ENCODE measurements around the gene SEC14L5.
A peak's percentile ranks its signal among the peaks of the same experiment; 100 is the strongest.

The SEC14L5 gene

GRCh38 chr16:5060073-5060641, 102.0 kb downstream of the SEC14L5 start:
- peaks cover 0 to 8% (median 2%) of the 10 kb centered on the region in 3 experiments for H3K27me3 ChIP-seq (ENCODE audit: control insufficient read depth in 3 of 3, insufficient read depth in 3 of 3, low read depth in 1 of 3, low read length in 3 of 3)
- no peak overlapping the region for H2BK15ac ChIP-seq (ENCODE audit: low read length)
- H3K4me2 ChIP-seq (ENCODE audit: insufficient read depth, low read length, poor library complexity, severe bottlenecking), result no peak overlapping the region
- H4K8ac ChIP-seq (ENCODE audit: low read depth, low read length), result no peak overlapping the region
- H3K36me3 ChIP-seq (replicated peaks in 1 of 2; ENCODE audit: control insufficient read depth in 2 of 2, insufficient read depth in 2 of 2, low read length in 2 of 2), result no peaks in the 10 kb centered on the region
- H3K79me1 ChIP-seq (ENCODE audit: low read depth, low read length), result peaks cover 1% of the 10 kb centered on the region
- H3K4ac ChIP-seq (ENCODE audit: low read length), result no peak overlapping the region
- peak overlapping the region; percentile 21 for H2AFZ ChIP-seq (ENCODE audit: low read length)
- no peak overlapping the region for H2AK5ac ChIP-seq (ENCODE audit: low read depth, low read length)
- no peak overlapping the region for H3K27ac ChIP-seq (replicated peaks; ENCODE audit: low read length)
- H3K4me3 ChIP-seq (ENCODE audit: low read length in 2 of 2), result no peak overlapping the region
- H3K14ac ChIP-seq (ENCODE audit: low read length), result no peak overlapping the region
- H2BK5ac ChIP-seq (ENCODE audit: low read length), result peak overlapping the region; percentile 71
- peaks cover 0 to 2% of the 10 kb centered on the region in 2 donors for H3K9me3 ChIP-seq (replicated peaks in 1 of 2; ENCODE audit: control insufficient read depth in 2 of 2, insufficient read depth in 1 of 2, low read depth in 1 of 2, low read length in 2 of 2)
- no peak overlapping the region for H3K18ac ChIP-seq (ENCODE audit: low read length)
- WGBS, 2 donors (ENCODE audit: extremely low coverage in 2 of 2, insufficient read length in 2 of 2, insufficient replicate concordance in 1 of 2), result no CpG with 5 or more reads among the region's 10 CpGs
- H3K23ac ChIP-seq (ENCODE audit: low read depth, low read length, poor library complexity), result no peak overlapping the region
- no peak overlapping the region for H3K9ac ChIP-seq (ENCODE audit: low read depth, low read length, poor library complexity)
- no peak overlapping the region for H4K91ac ChIP-seq (ENCODE audit: low read depth, low read length, poor library complexity)
- no peak overlapping the region for H2BK12ac ChIP-seq (ENCODE audit: low read length)
- no peak for DNase-seq (ENCODE audit: low spot score)
- peaks cover 2 to 8% of the 10 kb centered on the region in 2 donors for H3K4me1 ChIP-seq (ENCODE audit: control insufficient read depth in 2 of 2, insufficient read depth in 1 of 2, low read depth in 1 of 2, low read length in 2 of 2)
- H2BK120ac ChIP-seq (ENCODE audit: low read depth, low read length), result no peak overlapping the region

GRCh38 chr16:5062051-5062450, 103.9 kb downstream of the SEC14L5 start:
- no peak overlapping the region for H2AFZ ChIP-seq (ENCODE audit: low read length)
- WGBS, 2 donors (ENCODE audit: extremely low coverage in 2 of 2, insufficient read length in 2 of 2, insufficient replicate concordance in 1 of 2), result no CpG with 5 or more reads among the region's 11 CpGs
- peaks cover 1% of the 10 kb centered on the region for H3K79me1 ChIP-seq (ENCODE audit: low read depth, low read length)
- no peak overlapping the region for H2AK5ac ChIP-seq (ENCODE audit: low read depth, low read length)
- H3K14ac ChIP-seq (ENCODE audit: low read length), result no peak overlapping the region
- H3K27ac ChIP-seq (replicated peaks; ENCODE audit: low read length), result no peak overlapping the region
- H3K9ac ChIP-seq (ENCODE audit: low read depth, low read length, poor library complexity), result no peak overlapping the region
- no peak overlapping the region for H2BK120ac ChIP-seq (ENCODE audit: low read depth, low read length)
- peaks cover 0 to 24% (median 2%) of the 10 kb centered on the region in 3 experiments for H3K27me3 ChIP-seq (ENCODE audit: control insufficient read depth in 3 of 3, insufficient read depth in 3 of 3, low read depth in 1 of 3, low read length in 3 of 3)
- H3K4me1 ChIP-seq (ENCODE audit: control insufficient read depth in 2 of 2, insufficient read depth in 1 of 2, low read depth in 1 of 2, low read length in 2 of 2), result peaks cover 5 to 8% of the 10 kb centered on the region in 2 donors
- no peak overlapping the region for H3K4ac ChIP-seq (ENCODE audit: low read length)
- no peaks in the 10 kb centered on the region for H3K9me3 ChIP-seq (replicated peaks in 1 of 2; ENCODE audit: control insufficient read depth in 2 of 2, insufficient read depth in 1 of 2, low read depth in 1 of 2, low read length in 2 of 2)
- no peak overlapping the region for H4K91ac ChIP-seq (ENCODE audit: low read depth, low read length, poor library complexity)
- no peak overlapping the region for H2BK5ac ChIP-seq (ENCODE audit: low read length)
- DNase-seq (ENCODE audit: low spot score), result no peak
- no peak overlapping the region for H4K8ac ChIP-seq (ENCODE audit: low read depth, low read length)
- H3K18ac ChIP-seq (ENCODE audit: low read length), result no peak overlapping the region
- H3K23ac ChIP-seq (ENCODE audit: low read depth, low read length, poor library complexity), result no peak overlapping the region
- H2BK12ac ChIP-seq (ENCODE audit: low read length), result no peak overlapping the region
- H3K36me3 ChIP-seq (replicated peaks in 1 of 2; ENCODE audit: control insufficient read depth in 2 of 2, insufficient read depth in 2 of 2, low read length in 2 of 2), result no peaks in the 10 kb centered on the region
- no peak overlapping the region for H3K4me2 ChIP-seq (ENCODE audit: insufficient read depth, low read length, poor library complexity, severe bottlenecking)
- H3K4me3 ChIP-seq (ENCODE audit: low read length in 2 of 2), result no peak overlapping the region
- no peak overlapping the region for H2BK15ac ChIP-seq (ENCODE audit: low read length)

GRCh38 chr16:5062790-5063765, 104.9 kb downstream of the SEC14L5 start:
- Histone ChIP-seq H3K27ac (replicated peaks; ENCODE audit: low read length) (no peak overlapping the region), H3K14ac (ENCODE audit: low read length) (no peak overlapping the region), H3K9me3 (replicated peaks in 1 of 2; ENCODE audit: control insufficient read depth in 2 of 2, insufficient read depth in 1 of 2, low read depth in 1 of 2, low read length in 2 of 2) (no peaks in the 10 kb centered on the region), H3K18ac (ENCODE audit: low read length) (no peak overlapping the region), H2AK5ac (ENCODE audit: low read depth, low read length) (no peak overlapping the region), H2BK120ac (ENCODE audit: low read depth, low read length) (no peak overlapping the region), H2BK15ac (ENCODE audit: low read length) (no peak overlapping the region), H2BK5ac (ENCODE audit: low read length) (no peak overlapping the region), H3K23ac (ENCODE audit: low read depth, low read length, poor library complexity) (no peak overlapping the region), H3K79me1 (ENCODE audit: low read depth, low read length) (peaks cover 1% of the 10 kb centered on the region), H3K4me1 (ENCODE audit: control insufficient read depth in 2 of 2, insufficient read depth in 1 of 2, low read depth in 1 of 2, low read length in 2 of 2) (peaks cover 5 to 8% of the 10 kb centered on the region in 2 donors), H3K36me3 (replicated peaks in 1 of 2; ENCODE audit: control insufficient read depth in 2 of 2, insufficient read depth in 2 of 2, low read length in 2 of 2) (no peaks in the 10 kb centered on the region), H3K4ac (ENCODE audit: low read length) (no peak overlapping the region), H4K8ac (ENCODE audit: low read depth, low read length) (no peak overlapping the region), H2BK12ac (ENCODE audit: low read length) (no peak overlapping the region), H3K9ac (ENCODE audit: low read depth, low read length, poor library complexity) (no peak overlapping the region), H3K4me3 (ENCODE audit: low read length in 2 of 2) (no peak overlapping the region), H2AFZ (ENCODE audit: low read length) (no peak overlapping the region), H4K91ac (ENCODE audit: low read depth, low read length, poor library complexity) (no peak overlapping the region), H3K4me2 (ENCODE audit: insufficient read depth, low read length, poor library complexity, severe bottlenecking) (no peak overlapping the region), H3K27me3 (ENCODE audit: control insufficient read depth in 3 of 3, insufficient read depth in 3 of 3, low read depth in 1 of 3, low read length in 3 of 3) (peaks cover 0 to 29% (median 2%) of the 10 kb centered on the region in 3 experiments)
- WGBS, 2 donors (ENCODE audit: extremely low coverage in 2 of 2, insufficient read length in 2 of 2, insufficient replicate concordance in 1 of 2), result no CpG with 5 or more reads among the region's 19 CpGs
- DNase-seq (ENCODE audit: low spot score), result no peak

GRCh38 chr16:5064915-5065314, 106.8 kb downstream of the SEC14L5 start:
- no peaks in the 10 kb centered on the region for H3K9me3 ChIP-seq (replicated peaks in 1 of 2; ENCODE audit: control insufficient read depth in 2 of 2, insufficient read depth in 1 of 2, low read depth in 1 of 2, low read length in 2 of 2)
- peaks cover 0 to 3% of the 10 kb centered on the region in 2 donors for H3K4me1 ChIP-seq (ENCODE audit: control insufficient read depth in 2 of 2, insufficient read depth in 1 of 2, low read depth in 1 of 2, low read length in 2 of 2)
- no peak overlapping the region for H2AK5ac ChIP-seq (ENCODE audit: low read depth, low read length)
- no peak overlapping the region for H3K18ac ChIP-seq (ENCODE audit: low read length)
- peaks cover 1% of the 10 kb centered on the region for H3K79me1 ChIP-seq (ENCODE audit: low read depth, low read length)
- H3K9ac ChIP-seq (ENCODE audit: low read depth, low read length, poor library complexity), result peak overlapping the region; percentile 76
- no peak overlapping the region for H3K4me3 ChIP-seq (ENCODE audit: low read length in 2 of 2)
- no peak for DNase-seq (ENCODE audit: low spot score)
- H3K27ac ChIP-seq (replicated peaks; ENCODE audit: low read length), result no peak overlapping the region
- H3K14ac ChIP-seq (ENCODE audit: low read length), result no peak overlapping the region
- H4K8ac ChIP-seq (ENCODE audit: low read depth, low read length), result peak overlapping the region; percentile 78
- H2BK15ac ChIP-seq (ENCODE audit: low read length), result no peak overlapping the region
- no peak overlapping the region for H3K4me2 ChIP-seq (ENCODE audit: insufficient read depth, low read length, poor library complexity, severe bottlenecking)
- no peak overlapping the region for H4K91ac ChIP-seq (ENCODE audit: low read depth, low read length, poor library complexity)
- no peak overlapping the region for H2BK5ac ChIP-seq (ENCODE audit: low read length)
- no peaks in the 10 kb centered on the region for H3K36me3 ChIP-seq (replicated peaks in 1 of 2; ENCODE audit: control insufficient read depth in 2 of 2, insufficient read depth in 2 of 2, low read length in 2 of 2)
- peak overlapping the region; percentile 87 for H2BK12ac ChIP-seq (ENCODE audit: low read length)
- H3K4ac ChIP-seq (ENCODE audit: low read length), result no peak overlapping the region
- no CpG with 5 or more reads among the region's 7 CpGs for WGBS, 2 donors (ENCODE audit: extremely low coverage in 2 of 2, insufficient read length in 2 of 2, insufficient replicate concordance in 1 of 2)
- H3K23ac ChIP-seq (ENCODE audit: low read depth, low read length, poor library complexity), result no peak overlapping the region
- H3K27me3 ChIP-seq (ENCODE audit: control insufficient read depth in 3 of 3, insufficient read depth in 3 of 3, low read depth in 1 of 3, low read length in 3 of 3), result peaks cover 0 to 29% (median 2%) of the 10 kb centered on the region in 3 experiments
- no peak overlapping the region for H2BK120ac ChIP-seq (ENCODE audit: low read depth, low read length)
- peak overlapping the region; percentile 84 for H2AFZ ChIP-seq (ENCODE audit: low read length)
